HG02973 (cell line): Measurements from ENCODE around the gene SIPA1L3.
A peak's percentile ranks its signal among the peaks of the same experiment; 100 is the strongest.
"Not testable (repeated sequence)": the region's sequence is repeated elsewhere in the genome, so short reads cannot be mapped to it uniquely, and the experiment has no call there.

ENCODE experiments used
- ATAC-seq: cut with Tn5 transposase; IDR thresholded peaks from one replicate; pipeline ENCODE4 v1.9.1; 2021; ENCODE audit warnings: moderate library complexity; ENCODE audit not compliant: unreplicated experiment

Gene SIPA1L3, protein sequence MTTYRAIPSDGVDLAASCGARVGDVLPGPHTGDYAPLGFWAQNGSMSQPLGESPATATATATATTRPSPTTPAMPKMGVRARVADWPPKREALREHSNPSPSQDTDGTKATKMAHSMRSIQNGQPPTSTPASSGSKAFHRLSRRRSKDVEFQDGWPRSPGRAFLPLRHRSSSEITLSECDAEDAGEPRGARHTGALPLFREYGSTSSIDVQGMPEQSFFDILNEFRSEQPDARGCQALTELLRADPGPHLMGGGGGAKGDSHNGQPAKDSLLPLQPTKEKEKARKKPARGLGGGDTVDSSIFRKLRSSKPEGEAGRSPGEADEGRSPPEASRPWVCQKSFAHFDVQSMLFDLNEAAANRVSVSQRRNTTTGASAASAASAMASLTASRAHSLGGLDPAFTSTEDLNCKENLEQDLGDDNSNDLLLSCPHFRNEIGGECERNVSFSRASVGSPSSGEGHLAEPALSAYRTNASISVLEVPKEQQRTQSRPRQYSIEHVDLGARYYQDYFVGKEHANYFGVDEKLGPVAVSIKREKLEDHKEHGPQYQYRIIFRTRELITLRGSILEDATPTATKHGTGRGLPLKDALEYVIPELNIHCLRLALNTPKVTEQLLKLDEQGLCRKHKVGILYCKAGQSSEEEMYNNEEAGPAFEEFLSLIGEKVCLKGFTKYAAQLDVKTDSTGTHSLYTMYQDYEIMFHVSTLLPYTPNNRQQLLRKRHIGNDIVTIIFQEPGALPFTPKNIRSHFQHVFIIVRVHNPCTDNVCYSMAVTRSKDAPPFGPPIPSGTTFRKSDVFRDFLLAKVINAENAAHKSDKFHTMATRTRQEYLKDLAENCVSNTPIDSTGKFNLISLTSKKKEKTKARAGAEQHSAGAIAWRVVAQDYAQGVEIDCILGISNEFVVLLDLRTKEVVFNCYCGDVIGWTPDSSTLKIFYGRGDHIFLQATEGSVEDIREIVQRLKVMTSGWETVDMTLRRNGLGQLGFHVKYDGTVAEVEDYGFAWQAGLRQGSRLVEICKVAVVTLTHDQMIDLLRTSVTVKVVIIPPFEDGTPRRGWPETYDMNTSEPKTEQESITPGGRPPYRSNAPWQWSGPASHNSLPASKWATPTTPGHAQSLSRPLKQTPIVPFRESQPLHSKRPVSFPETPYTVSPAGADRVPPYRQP (N-terminal part only)

DNA sequence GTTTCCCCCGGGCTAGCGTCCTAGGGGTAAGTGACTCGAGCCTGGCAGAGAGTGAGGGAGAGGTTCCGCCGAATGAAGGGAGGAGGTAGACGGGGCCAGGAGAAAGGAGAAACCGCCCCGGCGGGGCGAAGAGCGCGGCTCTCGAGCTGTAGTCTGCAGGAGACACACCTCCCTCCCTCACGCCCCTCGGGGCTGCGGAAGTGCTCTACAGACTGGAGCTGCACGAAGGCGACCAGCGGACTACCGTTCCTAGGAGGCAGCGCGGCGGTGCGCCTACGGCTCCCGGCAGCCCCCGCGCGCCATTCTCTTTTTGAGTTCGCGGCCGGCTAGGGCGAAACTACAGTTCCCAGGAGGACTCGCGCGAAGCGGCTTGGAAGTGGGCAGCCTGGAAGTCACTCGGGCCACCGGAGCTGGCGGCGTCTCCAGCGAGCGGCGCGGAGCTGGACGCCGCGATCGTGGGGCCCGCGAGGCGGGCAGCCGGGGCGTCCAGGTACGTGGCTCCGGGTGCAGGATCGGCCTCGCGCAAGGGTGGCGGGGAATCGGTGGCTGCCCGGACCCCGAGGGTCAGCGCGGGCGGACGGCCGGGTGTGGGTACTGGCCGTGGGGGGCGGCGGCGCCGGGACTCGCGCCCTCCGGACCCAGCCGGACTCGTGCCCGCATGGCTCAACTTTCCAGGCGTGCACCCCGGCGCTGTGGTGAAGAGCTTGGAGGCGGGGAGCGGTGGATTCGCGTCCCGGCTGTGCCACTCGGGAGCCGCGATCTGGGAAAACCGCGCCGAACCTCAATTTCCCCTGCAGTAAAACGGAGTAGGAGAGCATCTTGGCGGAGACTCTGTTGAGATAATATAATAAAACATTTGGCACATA, at the start of gene SIPA1L3:
TSS of gene SIPA1L3 (plus strand) at position 340 of the 866 bp plus-strand sequence. CDS start 174,358 bp downstream, outside the sequence.
- peak; percentile 77 for ATAC-seq

DNA sequence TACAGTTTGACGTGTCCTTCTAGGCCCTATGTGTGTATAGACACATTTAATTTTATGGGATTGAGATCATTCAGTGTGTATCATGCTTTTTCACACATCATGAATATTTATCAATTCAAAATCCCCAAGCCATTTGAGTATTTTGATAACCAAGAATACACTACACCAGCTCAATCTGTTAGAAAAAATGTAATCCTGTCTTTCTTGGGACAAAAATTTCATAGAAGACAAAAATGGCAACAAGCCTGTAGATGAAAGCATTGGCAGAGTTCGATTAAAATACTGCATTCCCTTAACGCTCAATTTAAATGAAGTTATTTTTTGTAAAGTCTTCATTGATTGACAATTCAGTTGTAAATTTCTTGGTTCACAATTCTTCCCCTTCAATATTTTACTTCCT, 42.5 kb upstream of the SIPA1L3 start:
- ATAC-seq, result no peak

DNA sequence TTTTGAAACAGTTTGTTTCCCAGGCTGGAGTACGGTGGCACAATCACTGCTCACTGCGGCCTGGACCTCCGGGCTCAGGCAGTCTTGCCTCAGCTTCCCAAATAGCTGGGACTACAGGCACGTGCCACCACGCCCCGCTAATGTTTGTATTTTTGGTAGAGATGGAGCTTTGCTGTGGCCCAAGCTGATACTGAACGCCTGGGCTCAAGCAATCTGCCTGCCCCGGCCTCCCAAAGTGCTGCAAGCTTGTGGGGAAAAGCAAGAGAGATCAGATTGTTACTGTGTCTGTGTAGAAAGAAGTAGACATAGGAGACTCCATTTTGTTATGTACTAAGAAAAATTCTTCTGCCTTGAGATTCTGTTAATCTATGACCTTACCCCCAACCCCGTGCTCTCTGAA, 41.1 kb upstream of the SIPA1L3 start:
- ATAC-seq, result not testable (repeated sequence)

DNA sequence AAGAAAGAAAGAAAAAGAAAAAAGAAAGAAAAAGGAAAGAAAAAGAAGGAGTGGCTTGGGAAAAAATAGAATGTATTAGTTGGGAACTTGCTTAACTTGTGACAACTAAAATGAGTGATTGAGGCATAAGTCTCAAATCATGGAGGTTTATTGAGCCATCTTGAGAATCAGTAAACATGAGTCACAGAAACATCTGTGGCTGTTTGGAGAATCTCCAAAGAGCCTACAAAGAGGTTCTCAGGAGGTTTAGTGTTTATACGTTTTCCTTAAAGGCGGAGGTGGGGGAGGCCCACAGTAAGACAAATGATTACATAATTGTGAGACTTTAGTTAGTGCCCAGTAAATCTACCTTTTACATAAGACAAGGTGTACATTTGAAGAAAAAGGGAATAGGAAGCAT, 39.2 kb upstream of the SIPA1L3 start:
- no peak for ATAC-seq

DNA sequence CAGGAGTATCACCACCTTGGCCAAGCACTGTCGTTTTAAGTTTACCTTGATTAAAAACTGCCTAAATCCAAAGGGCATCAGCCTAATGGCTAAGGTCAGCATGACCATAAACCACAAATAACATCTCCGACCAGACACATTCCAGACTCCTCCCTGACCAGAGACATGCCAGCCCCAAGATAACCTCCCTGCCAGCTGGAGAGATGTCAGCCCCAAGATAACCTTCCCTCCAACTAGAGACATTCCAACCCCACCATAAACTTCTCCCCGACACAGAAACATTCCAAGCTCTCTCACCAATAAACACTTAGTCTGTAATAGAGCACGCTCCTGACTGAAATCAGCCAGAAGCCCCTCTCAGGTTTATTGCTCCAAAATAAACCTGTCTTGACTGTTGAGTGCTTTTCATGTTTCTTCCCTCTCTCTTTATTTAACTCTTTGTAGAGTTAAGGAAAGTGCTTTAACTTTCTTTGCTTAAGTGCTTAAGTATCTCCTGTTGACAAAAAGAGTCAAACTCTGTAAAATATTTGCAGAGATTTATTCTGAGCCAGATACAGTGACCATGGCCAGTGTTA, 37.2 kb upstream of the SIPA1L3 start:
- ATAC-seq, result no peak

DNA sequence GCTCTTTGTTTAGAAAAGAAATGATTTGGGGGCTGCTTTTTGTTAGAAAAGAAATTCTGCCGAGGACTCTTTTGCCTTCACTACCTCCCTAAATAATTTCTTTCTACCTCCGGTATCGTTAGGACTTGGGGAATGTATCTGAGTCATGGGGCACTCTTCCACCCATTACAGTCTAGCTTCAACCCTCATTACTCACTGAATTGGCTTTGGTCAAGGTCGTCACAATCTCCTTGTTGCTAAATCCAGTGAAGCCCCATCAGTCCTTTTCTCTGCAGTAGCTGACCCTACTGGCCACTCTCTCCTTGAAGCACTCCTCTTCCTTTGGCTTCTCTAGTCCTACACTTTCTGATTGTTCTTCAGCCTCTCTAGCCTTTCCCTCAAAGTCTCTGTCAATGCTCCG, 34.6 kb upstream of the SIPA1L3 start:
- ATAC-seq, result no peak

DNA sequence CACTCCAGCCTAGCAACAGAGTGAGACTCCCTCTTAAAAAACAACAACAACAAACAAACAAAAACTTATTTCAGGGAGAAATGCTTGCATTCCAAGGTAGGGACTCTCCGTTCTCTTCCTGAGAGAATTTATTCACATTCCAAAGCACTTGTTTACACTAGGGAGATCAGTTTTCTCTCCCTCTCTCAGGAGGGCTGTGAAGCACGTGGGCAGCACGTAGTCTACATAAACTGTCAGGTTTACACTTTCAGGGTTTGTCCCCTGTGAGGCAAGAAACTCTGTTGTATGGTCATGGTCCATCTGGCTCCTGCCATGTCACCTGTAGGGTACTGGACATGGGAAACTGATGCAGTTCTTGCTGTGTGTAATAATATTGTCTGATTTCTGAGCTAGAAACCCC, 32.2 kb upstream of the SIPA1L3 start:
- no peak for ATAC-seq

DNA sequence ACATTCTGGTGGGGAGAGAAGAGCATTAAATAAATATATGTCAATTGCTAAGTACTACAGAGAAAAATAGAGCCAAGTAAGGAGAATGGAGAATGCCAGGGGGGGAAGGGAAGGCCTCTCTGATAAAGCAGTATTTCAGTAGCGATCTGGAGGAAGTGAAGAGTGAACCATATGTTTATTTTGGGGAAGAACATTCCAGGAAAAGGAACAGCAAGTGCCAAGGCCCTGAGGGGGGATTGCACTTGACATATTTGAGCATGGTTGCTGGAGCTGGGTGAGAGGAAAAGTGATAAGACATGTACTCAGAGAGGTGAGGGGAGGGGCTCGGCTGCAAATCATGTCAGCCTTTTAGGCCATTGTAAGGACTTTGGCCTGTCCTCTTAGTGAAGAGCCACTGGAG, 31.0 kb upstream of the SIPA1L3 start:
- no peak for ATAC-seq

DNA sequence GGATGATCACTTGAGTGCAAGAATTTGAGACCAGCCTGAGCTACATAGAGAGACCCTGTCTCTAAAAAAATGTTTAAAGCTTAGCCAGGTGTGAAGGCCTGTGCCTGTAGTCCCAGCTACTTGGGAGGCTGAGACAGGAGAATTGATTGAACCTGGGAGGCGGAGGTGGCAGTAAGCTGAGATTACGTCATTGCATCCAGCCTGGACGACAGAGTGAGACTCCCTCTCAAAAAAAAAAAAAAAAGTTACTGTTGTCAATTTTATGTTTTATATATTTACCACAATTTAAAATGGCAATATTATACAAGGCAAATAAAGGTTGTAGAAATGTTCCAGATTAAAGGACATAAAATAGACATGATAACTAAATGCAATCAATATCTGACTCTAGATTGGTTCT, 29.9 kb upstream of the SIPA1L3 start:
- ATAC-seq, result no peak

DNA sequence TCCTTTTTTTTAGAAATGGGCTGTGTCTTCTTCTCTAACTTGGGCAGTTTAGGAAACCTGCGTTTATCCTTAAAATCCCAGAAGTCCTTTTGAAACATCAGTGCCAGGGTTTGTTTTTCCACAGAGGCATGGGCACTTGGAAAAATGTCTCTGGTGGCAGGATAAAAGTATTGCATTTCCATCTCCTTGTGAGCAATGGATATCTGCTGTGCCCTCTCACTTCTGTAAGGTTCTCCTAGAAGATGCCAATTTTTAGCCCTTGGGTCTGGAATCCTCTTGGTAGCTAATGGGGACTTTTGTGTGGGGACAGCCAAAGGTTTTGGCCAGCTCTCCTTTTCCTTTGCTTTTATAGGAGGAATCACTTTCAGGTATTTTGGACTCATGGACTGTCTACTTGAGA, 21.6 kb upstream of the SIPA1L3 start:
- no peak for ATAC-seq

DNA sequence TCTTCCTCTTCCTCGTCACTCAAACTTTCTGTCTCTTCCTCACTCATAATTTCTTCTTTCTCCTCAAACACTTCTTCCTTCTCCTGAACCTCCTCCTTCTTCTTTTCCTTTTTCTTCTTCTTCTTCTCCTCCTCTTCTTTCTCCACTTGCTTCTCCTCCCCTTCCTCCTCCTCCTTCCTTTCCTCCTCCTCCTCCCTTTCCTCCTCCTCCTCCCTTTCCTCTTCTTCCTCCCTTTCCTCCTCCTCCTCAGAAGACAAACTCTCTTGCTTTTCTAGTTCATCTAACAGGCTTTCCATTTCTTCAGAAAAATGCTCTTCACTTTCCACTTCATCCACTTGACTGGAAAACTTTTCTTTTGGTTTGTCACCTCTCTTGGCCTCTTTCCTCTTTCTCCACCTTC, 20.4 kb upstream of the SIPA1L3 start:
- ATAC-seq, result no peak

DNA sequence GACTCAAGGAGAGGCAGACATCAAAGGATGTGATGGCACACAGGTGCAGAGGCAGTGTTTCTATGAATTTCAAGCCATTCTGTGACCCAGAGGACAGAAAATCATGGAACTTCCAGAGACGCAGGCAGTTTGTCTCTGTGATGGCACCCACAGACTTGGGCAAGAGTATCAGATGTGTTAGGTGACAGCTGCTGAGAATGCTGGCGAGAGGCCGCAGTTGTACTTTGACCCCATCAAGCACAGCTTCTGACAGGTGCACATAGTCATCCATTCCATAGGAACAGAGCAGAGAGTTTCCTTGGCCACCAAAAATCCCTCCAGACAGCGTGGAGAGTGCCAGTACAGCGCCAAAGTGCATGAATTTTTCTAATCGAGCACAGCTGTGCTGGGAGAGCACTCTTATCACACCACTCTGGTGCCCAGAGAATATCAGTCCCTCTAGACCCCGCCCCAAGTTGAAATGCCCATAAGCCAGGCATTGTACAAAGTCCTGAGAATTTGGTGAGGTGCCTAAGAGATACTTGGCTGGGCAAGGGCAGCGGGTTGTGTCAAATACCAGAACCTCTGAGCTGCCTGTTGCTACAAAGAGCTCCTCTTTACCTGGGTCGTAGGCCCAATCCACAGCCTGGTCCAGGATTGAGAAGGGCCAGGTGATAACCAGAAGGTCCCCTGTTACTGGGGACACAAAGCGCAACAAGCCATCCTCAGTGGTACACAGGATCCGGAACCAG, 13.0 kb upstream of the SIPA1L3 start:
- ATAC-seq, result no peak

DNA sequence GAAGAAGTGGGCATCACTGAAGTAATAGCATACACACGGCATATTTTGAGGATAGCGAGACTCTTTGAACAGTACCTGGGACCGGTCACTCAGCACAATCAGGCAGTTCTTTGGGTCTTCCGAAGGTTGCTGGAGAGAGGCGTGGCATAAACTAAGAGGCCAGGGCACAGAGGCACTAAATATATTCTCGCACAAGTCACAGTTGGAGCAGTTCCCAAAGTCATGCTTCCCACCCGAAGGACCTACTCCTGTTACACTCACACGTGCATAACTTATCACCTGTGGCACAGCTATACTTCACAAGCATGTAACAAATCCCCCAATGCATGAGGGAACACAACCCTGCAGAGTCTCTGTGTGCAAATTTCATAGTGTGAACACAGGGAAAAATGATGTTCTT, 10.8 kb upstream of the SIPA1L3 start:
- ATAC-seq, result no peak

DNA sequence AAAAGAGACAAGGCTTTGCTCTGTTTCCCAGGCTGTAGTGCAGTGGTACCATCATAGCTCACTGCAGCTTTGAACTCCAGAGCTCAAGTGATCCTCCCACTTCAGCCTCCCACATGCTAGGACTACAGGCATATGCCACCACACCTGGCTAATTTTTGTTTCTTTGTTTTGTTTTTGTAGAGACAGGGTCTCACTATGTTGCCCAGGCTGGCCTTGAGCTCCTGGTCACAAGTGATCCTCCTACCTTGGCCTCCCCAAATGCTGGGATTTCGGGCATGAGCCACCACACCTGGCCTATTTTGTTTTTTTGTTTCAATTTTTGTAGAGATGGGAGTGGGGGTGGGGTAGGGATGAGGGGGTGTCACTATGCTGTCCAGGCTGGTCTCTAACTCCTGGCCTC, 7.6 kb upstream of the SIPA1L3 start:
- no peak for ATAC-seq

DNA sequence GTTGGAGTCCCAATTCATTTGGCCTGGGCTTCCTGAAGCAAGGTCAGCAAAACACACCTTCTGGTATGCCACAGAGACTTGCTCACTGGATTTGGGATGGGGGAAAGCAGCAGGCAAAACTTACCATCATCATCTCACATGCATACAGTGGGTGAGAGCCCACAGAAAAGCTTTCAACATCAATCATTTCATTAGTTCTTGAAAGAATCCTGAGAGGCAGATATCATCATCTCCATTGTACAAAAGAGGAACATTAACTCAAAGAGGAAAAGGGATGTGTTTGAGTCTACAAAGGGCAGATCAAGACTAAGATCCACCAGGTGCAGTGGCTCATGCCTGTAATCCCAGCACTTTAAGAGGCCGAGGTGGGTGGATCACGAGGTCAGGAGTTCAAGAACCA, 7.0 kb upstream of the SIPA1L3 start:
- ATAC-seq, result no peak

DNA sequence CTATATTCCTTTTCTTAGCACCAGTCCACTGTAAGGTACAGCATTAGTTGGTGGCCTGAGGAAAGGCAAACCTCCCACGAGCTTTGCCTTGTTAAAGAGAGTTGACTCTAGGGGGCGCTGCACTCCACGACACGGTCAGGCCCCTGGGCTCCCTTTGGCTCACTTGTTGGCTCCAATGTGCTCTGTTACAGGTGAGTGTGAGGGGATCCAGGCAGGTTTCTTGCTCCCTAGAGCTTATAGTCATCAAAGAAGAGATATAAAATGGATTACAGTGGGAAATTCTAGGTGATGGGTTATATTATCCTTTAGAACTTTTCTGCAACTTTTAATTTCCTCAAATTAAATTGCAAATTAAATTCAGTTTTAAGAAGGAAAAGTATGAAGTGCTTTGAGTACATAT, 4.3 kb upstream of the SIPA1L3 start:
- ATAC-seq, result no peak

DNA sequence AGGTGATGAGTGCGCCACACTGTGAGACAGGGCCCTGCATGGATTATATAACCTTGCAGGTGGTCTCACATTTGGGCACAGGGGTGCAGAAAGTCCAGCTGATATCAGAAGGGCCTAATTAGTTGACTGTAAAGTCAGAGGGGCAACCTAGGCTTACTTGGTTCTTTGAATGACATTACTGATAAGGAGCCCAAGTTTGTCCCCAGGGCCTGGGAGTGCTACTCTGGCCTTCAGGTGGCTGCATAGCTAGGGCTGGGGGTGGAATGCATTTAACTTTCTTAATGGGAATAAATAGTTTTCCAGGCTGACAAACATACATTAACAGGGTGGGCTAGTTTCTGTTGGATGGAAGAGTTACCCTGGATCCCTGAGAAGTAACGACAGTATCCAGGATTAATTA, 3.9 kb upstream of the SIPA1L3 start:
- ATAC-seq, result no peak

DNA sequence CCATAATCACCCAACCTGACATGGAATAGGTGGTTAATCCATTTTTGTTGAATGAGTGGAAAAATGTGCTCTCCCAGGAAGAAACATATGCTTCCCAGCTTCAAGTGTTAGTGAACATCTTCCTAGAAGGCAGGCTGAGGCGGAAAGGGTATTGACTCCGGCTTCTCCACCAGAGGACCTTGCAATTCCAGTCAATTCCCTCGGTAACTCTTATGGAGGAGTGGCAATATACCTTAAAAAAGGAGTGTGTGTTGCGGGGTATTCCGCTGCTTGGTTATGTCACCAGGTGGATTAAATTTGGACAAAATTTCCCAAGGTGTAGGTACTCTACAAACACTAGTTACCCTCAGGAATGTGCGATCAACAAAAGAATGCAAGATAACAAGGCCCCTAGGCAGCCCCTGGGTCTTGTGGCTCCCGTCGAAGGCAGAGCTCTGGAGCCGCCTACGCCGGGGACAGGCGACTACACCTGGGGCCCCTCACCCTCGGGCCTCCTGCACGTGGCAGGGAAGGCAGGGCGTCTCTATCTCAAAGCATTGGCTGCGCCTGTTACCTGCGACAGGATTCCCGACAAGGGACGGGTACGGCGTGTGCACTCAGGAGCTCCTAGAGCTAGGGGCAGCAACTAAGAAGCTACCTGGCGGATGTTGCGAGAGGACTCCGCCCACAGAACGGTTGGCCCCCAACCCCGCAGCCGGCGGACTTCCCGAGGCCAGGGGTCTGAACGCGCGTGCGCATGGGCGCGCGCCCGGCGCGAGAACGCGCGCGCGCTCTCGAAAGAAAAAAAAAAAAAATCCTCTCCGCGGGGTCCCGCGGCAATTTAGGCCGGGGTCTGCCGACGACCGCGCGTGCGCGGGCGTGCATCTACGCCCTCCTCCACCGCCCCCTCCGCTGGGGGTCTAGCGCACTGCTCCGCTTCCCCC, 801 bp upstream of the SIPA1L3 start, which contains the start of gene WDR87:
TSS of gene WDR87 (minus strand) at position 649 of the 923 bp plus-strand sequence. CDS start 8,355 bp downstream, outside the sequence.
- peak; percentile 16 for ATAC-seq
